ENCODE data around the gene XIST. TPM values are rescaled to one million over a fixed set of nuclear protein-coding genes. Genes with fewer than 3 reads are reported as not detected.
A peak's percentile ranks its signal among the peaks of the same experiment; 100 is the strongest.

XIST gene
- total and polyA plus RNA-seq, 10 of the 15 experiments (the other 5 are each of a cell fraction or from before 2014, with no cell fraction given), result 39.1 to 787 (median 91.3) TPM

DNA sequence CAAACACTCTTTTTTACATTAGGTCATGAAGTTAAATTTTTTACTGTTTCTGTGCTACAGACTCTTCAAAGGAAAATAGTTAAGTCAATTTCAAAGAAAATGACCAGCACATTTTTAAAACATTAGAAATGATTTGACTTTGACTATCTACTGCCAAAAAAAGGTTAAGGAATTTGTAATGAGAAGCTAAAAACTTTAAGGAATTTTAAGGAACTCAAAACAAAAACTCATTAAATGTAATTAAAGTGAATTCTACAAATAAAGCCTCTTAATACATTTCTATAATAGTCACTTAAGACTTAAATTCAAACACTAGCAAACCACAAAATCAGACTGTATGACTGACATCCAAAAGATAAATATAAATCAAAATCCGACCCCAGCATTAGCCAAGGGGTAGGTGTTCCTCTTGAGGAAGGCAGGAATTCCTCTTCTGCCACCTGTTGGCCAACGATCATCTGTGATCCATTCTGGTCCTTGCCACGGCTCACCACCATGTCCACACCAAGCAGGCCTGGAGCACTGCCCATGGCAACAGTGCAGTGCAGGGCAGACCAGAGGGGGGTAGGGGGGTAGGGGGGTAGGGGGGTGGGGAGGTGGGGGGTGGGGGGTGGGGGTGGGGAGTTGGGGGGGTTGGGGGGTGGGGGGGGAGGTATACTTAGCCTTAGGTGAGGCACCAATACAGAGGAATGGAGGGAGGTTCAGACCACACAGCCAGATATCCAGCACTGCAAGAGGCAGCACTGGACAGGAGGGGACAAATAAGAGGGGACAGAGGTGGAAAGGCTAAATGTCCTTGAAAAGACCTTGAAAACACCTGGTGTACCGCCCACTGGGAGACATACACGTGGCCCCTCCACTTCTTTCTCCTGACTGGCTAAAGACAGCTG lies 2.1 kb downstream of the XIST start (continued):
- TF ChIP-seq SREBF2 (IDR thresholded peaks at IDR 0.05; ENCODE audit: low read length), result no peak
- TF ChIP-seq ESRRA (IDR thresholded peaks at IDR 0.05; ENCODE audit: low read length), result peak; percentile 95
- TF ChIP-seq, protein P1, sequence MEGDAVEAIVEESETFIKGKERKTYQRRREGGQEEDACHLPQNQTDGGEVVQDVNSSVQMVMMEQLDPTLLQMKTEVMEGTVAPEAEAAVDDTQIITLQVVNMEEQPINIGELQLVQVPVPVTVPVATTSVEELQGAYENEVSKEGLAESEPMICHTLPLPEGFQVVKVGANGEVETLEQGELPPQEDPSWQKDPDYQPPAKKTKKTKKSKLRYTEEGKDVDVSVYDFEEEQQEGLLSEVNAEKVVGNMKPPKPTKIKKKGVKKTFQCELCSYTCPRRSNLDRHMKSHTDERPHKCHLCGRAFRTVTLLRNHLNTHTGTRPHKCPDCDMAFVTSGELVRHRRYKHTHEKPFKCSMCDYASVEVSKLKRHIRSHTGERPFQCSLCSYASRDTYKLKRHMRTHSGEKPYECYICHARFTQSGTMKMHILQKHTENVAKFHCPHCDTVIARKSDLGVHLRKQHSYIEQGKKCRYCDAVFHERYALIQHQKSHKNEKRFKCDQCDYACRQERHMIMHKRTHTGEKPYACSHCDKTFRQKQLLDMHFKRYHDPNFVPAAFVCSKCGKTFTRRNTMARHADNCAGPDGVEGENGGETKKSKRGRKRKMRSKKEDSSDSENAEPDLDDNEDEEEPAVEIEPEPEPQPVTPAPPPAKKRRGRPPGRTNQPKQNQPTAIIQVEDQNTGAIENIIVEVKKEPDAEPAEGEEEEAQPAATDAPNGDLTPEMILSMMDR (IDR thresholded peaks at IDR 0.05 in 2 of 3, conservative IDR thresholded peaks at IDR 0.05 in 1 of 3; ENCODE audit: control insufficient read depth in 2 of 3, extremely low read depth in 1 of 3, insufficient read depth in 1 of 3, low read depth in 3 of 3, low read length in 3 of 3), result peak; percentile 15 to 46 (median 21); a peak in 3 of 6 replicates
- no peak for TF ChIP-seq KLF5 (IDR thresholded peaks at IDR 0.05; ENCODE audit: partially characterized antibody)

- FAIRE-seq, result no peak
Measured at GRCh38 chrX:73849073-73849472, 3.4 kb downstream of the XIST start.

More at GRCh38 chrX:73849073-73849472, 3.4 kb downstream of the XIST start:
- peaks cover 7% of the 10 kb centered on the region for H4K20me1 ChIP-seq (ENCODE audit: control insufficient read depth, insufficient read depth)
- TSS peak; percentile 8 for BruUV-seq (replicated peaks)
- no peaks in the 10 kb centered on the region for H3K27me3 ChIP-seq (replicated peaks in 1 of 2; ENCODE audit: control insufficient read depth in 2 of 2, insufficient read depth in 2 of 2, low read length in 1 of 2)
- WGBS (ENCODE audit: insufficient coverage, insufficient replicate concordance, low lambda C conversion rate, missing lambda C conversion rate), result 7% methylated on average over 5 of the region's 5 CpGs
- ChIA-PET POLR2A (no interaction called here), CTCF (no interaction called here), SMC1A (ENCODE audit: uncharacterized antibody, unreplicated experiment) (interaction anchor here (1.1 to 1.3 kb wide), 2 partner anchors 11 to 167 kb away, joined by 3 to 4 read pairs; no protein-coding TSS in a partner anchor), RAD21 (ENCODE audit: unreplicated experiment) (interaction anchor here (0.6 kb wide), 1 partner anchor 422 kb away, joined by 4 read pairs; no protein-coding TSS in a partner anchor)
- no peaks in the 10 kb centered on the region for H3K4me1 ChIP-seq (ENCODE audit: control insufficient read depth, insufficient read depth, low read length)
- TF ChIP-seq CBFB (IDR thresholded peaks at IDR 0.05; ENCODE audit: low read depth) (no peak), SPI1 (IDR thresholded peaks at IDR 0.05; ENCODE audit: borderline replicate concordance, insufficient read depth, low read depth, low read length) (no peak)
- TF ChIP-seq, protein P2, sequence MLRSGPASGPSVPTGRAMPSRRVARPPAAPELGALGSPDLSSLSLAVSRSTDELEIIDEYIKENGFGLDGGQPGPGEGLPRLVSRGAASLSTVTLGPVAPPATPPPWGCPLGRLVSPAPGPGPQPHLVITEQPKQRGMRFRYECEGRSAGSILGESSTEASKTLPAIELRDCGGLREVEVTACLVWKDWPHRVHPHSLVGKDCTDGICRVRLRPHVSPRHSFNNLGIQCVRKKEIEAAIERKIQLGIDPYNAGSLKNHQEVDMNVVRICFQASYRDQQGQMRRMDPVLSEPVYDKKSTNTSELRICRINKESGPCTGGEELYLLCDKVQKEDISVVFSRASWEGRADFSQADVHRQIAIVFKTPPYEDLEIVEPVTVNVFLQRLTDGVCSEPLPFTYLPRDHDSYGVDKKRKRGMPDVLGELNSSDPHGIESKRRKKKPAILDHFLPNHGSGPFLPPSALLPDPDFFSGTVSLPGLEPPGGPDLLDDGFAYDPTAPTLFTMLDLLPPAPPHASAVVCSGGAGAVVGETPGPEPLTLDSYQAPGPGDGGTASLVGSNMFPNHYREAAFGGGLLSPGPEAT (IDR thresholded peaks at IDR 0.05; ENCODE audit: low read depth), result no peak
- peak overlapping the region; percentile 59 for H3K4me3 ChIP-seq
- H3K79me2 ChIP-seq (ENCODE audit: control insufficient read depth, insufficient read depth, low read length), result peaks cover 75% of the 10 kb centered on the region
- no peak overlapping the region for H2AFZ ChIP-seq (ENCODE audit: control insufficient read depth, low read depth, low read length)
- ATAC-seq, result no peak
- no peak overlapping the region for H3K9ac ChIP-seq (ENCODE audit: control insufficient read depth, insufficient read depth, low read length)
- DNase-seq (ENCODE audit: low read depth, low spot score), result no peak
- in situ Hi-C loops (cut with MboI), result no loop called here
- H3K9me3 ChIP-seq (replicated peaks; ENCODE audit: control insufficient read depth, insufficient read depth, low read length), result no peaks in the 10 kb centered on the region
- H3K36me3 ChIP-seq (ENCODE audit: control insufficient read depth in 2 of 2, insufficient read depth in 2 of 2, low read length in 1 of 2), result peaks cover 0 to 3% of the 10 kb centered on the region in 2 experiments; a peak in 1 of 4 replicates
- intact Hi-C loops (cut with micrococcal nuclease; ENCODE audit: unreplicated experiment), result no loop called here
- no peak overlapping the region for H3K27ac ChIP-seq (ENCODE audit: control insufficient read depth, insufficient read depth)
- peak overlapping the region; percentile 46; the same call in 1 of the 2 replicates for H3K4me2 ChIP-seq (ENCODE audit: control insufficient read depth, insufficient read depth)
